HG02852 (cell line): ENCODE results near the gene SLC35B3.
"Not testable (repeated sequence)": the region's sequence is repeated elsewhere in the genome, so short reads cannot be mapped to it uniquely, and the experiment has no call there.

Experiments used
- ATAC-seq: cut with Tn5 transposase; IDR thresholded peaks from one replicate; pipeline ENCODE4 v1.9.1; 2021; ENCODE audit warnings: mild to moderate bottlenecking, moderate library complexity; ENCODE audit not compliant: unreplicated experiment

SLC35B3 gene

GRCh38 chr6:8415280-8415679 is 20.1 kb downstream of the SLC35B3 start:
- ATAC-seq: no peak

- no peak for ATAC-seq
These were observed 20.5 kb downstream of the SLC35B3 start for GRCh38 chr6:8414844-8415243.

GRCh38 chr6:8405946-8406345 is 29.4 kb downstream of the SLC35B3 start:
- ATAC-seq: not testable (repeated sequence)

GRCh38 chr6:8402546-8402945 is 32.8 kb downstream of the SLC35B3 start:
- ATAC-seq: no peak

- no peak for ATAC-seq
These were observed 34.7 kb downstream of the SLC35B3 start for GRCh38 chr6:8400663-8401062.

- no peak for ATAC-seq
These were observed 42.8 kb downstream of the SLC35B3 start for GRCh38 chr6:8392569-8392968.

GRCh38 chr6:8391934-8392333 is 43.4 kb downstream of the SLC35B3 start:
- no peak for ATAC-seq

GRCh38 chr6:8389036-8389818 is 46.1 kb downstream of the SLC35B3 start:
- ATAC-seq: no peak

- ATAC-seq: no peak
These were observed 47.4 kb downstream of the SLC35B3 start for GRCh38 chr6:8387942-8388437.

GRCh38 chr6:8383584-8383983 is 51.8 kb downstream of the SLC35B3 start:
- no peak for ATAC-seq

- no peak for ATAC-seq
These were observed 52.9 kb downstream of the SLC35B3 start for GRCh38 chr6:8382434-8382833.

- no peak for ATAC-seq
These were observed 59.4 kb downstream of the SLC35B3 start for GRCh38 chr6:8375916-8376315.
